H1 (cell line): ENCODE data around the gene ARHGAP15. TPM values are rescaled to one million over a fixed set of nuclear protein-coding genes. Genes with fewer than 3 reads are reported as not detected.

ENCODE experiments used
- CTCF ChIA-PET: fragments of 300-600 bp; sonication (Branson Sonifier 250); formaldehyde crosslinking; loops from one replicate; lab custom pipeline; 2021; ENCODE audit not compliant: partially characterized antibody; lab: Charles Lee
- POLR2A ChIA-PET: fragments of 300-600 bp; sonication (Branson Sonifier 250); formaldehyde crosslinking; loops from one replicate; lab custom pipeline; 2021; ENCODE audit warnings: inconsistent platforms; ENCODE audit not compliant: partially characterized antibody; lab: Charles Lee
- DNase-seq, 2 experiments: peaks; one replicate each; pipeline versions ENCODE4 v3.0.0 to v3.0.0-alpha.2; 2010 to 2022; ENCODE audit warnings: low spot score in 2 of 2, low read depth in 1 of 2, mixed read lengths in 1 of 2
- FAIRE-seq: peaks from 2 replicates; lab custom pipeline; 2011; peaks lifted over from hg19 to GRCh38; lab: Jason Lieb, UNC
- H2AFZ ChIP-seq: 2 replicates; pipeline ENCODE4 v1.8.1; 2012; ENCODE audit warnings: low read length, inconsistent platforms
- H2AK5ac ChIP-seq: 2 replicates; pipeline ENCODE4 v1.6.1; 2013; ENCODE audit warnings: low read depth, low read length
- H2BK120ac ChIP-seq: replicated peaks from 2 replicates; pipeline ENCODE3; 2013; ENCODE audit warnings: low read depth, low read length, inconsistent platforms
- H2BK12ac ChIP-seq: 2 replicates; pipeline ENCODE4 v1.6.1; 2013; ENCODE audit warnings: low read depth, low read length
- H2BK15ac ChIP-seq: 2 replicates; pipeline ENCODE4 v1.6.1; 2013; ENCODE audit warnings: low read length
- H2BK20ac ChIP-seq: 2 replicates; pipeline ENCODE4 v1.6.1; 2013; ENCODE audit warnings: low read length
- H2BK5ac ChIP-seq: 2 replicates; pipeline ENCODE4 v1.6.1; 2013; ENCODE audit warnings: low read depth, low read length
- H3K14ac ChIP-seq: 2 replicates; pipeline ENCODE4 v1.6.1; 2013; ENCODE audit warnings: inconsistent platforms; ENCODE audit not compliant: insufficient read length
- H3K18ac ChIP-seq: 2 replicates; pipeline ENCODE4 v1.6.1; 2013; ENCODE audit warnings: low read length; ENCODE audit errors: extremely low read depth
- H3K23ac ChIP-seq: 2 replicates; pipeline ENCODE4 v1.6.1; 2013; ENCODE audit warnings: inconsistent platforms; ENCODE audit not compliant: insufficient read length
- H3K23me2 ChIP-seq: 2 replicates; pipeline ENCODE4 v1.6.1; 2013; ENCODE audit warnings: low read depth, low read length
- H3K27ac ChIP-seq: 2 replicates; pipeline ENCODE4 v1.6.1; 2011; ENCODE audit warnings: low read depth, low read length, inconsistent platforms
- H3K27me3 ChIP-seq, 4 experiments: replicated peaks in 1 of 4; 1 replicate in 1 of 4; 2 replicates in 3 of 4; pipeline versions ENCODE4 v1.6.1 to v1.8.1; 2011 to 2013; ENCODE audit warnings: low read length in 3 of 4, mild to moderate bottlenecking in 3 of 4, inconsistent platforms in 2 of 4, mixed read lengths in 2 of 4, moderate library complexity in 1 of 4; ENCODE audit not compliant: control insufficient read depth in 3 of 4, insufficient read depth in 3 of 4; ENCODE audit errors: extremely low read depth in 1 of 4
- H3K36me3 ChIP-seq, 4 experiments: 2 replicates each; pipeline versions ENCODE4 v1.6.1 to v1.8.1; 2011 to 2013; ENCODE audit warnings: mild to moderate bottlenecking in 4 of 4, low read length in 3 of 4, moderate library complexity in 2 of 4, control low read depth in 1 of 4, inconsistent platforms in 1 of 4; ENCODE audit not compliant: insufficient read depth in 4 of 4, control insufficient read depth in 2 of 4
- H3K4ac ChIP-seq: replicated peaks from 2 replicates; pipeline ENCODE3; 2013; ENCODE audit warnings: low read length, low read depth, mixed read lengths, inconsistent platforms; ENCODE audit not compliant: insufficient read length
- H3K4me1 ChIP-seq, 4 experiments: replicated peaks in 1 of 4; 1 replicate in 1 of 4; 2 replicates in 3 of 4; pipeline versions ENCODE4 v1.6.1 to v1.8.1; 2011 to 2013; ENCODE audit warnings: low read length in 3 of 4, inconsistent platforms in 2 of 4, mixed read lengths in 1 of 4; ENCODE audit not compliant: insufficient read depth in 4 of 4, control insufficient read depth in 3 of 4
- H3K4me2 ChIP-seq, 2 experiments: 2 replicates each; pipeline versions ENCODE4 v1.6.1 to v1.8.1; 2011 to 2013; ENCODE audit warnings: low read depth in 2 of 2, low read length in 2 of 2, control low read depth in 1 of 2, inconsistent platforms in 1 of 2, mild to moderate bottlenecking in 1 of 2; ENCODE audit not compliant: insufficient read depth in 1 of 2
- H3K4me3 ChIP-seq, 4 experiments: fragments of 200-600, 300-600 bp in 1 of 4; sonication (generic), shearing (Covaris generic), sonication (Bioruptor Twin) in 1 of 4; 2 replicates each; pipeline versions ENCODE4 v1.5.1 to v1.8.1; 2011 to 2016; ENCODE audit warnings: low read length in 4 of 4, low read depth in 3 of 4, control low read depth in 2 of 4, inconsistent platforms in 2 of 4, mild to moderate bottlenecking in 2 of 4, mixed read lengths in 1 of 4, moderate library complexity in 1 of 4; ENCODE audit not compliant: insufficient read depth in 2 of 4; ENCODE audit errors: extremely low read depth in 1 of 4
- H3K56ac ChIP-seq: replicated peaks from 2 replicates; pipeline ENCODE3; 2013; ENCODE audit warnings: low read depth, mild to moderate bottlenecking, mixed read lengths, low read length, inconsistent platforms; ENCODE audit not compliant: insufficient read length
- H3K79me1 ChIP-seq: 2 replicates; pipeline ENCODE4 v1.6.1; 2013; ENCODE audit warnings: low read depth, low read length, control low read depth
- H3K79me2 ChIP-seq, 2 experiments: 2 replicates each; pipeline versions ENCODE4 v1.6.1 to v1.8.1; 2012 to 2013; ENCODE audit warnings: low read length in 2 of 2, mild to moderate bottlenecking in 2 of 2, inconsistent platforms in 1 of 2; ENCODE audit not compliant: insufficient read depth in 2 of 2, control insufficient read depth in 1 of 2
- H3K9ac ChIP-seq, 4 experiments: replicated peaks in 1 of 4; 1 replicate in 1 of 4; 2 replicates in 3 of 4; pipeline versions ENCODE4 v1.6.1 to v1.8.1; 2011 to 2013; ENCODE audit warnings: low read depth in 3 of 4, low read length in 3 of 4, control low read depth in 2 of 4, mild to moderate bottlenecking in 2 of 4, moderate library complexity in 2 of 4, inconsistent platforms in 1 of 4; ENCODE audit errors: extremely low read depth in 1 of 4
- H3K9me3 ChIP-seq, 2 experiments: 2 replicates each; pipeline versions ENCODE4 v1.6.1 to v1.8.1; 2012 to 2013; ENCODE audit warnings: mild to moderate bottlenecking in 2 of 2, moderate library complexity in 2 of 2, control low read depth in 1 of 2, inconsistent platforms in 1 of 2, low read depth in 1 of 2, low read length in 1 of 2, mixed read lengths in 1 of 2; ENCODE audit not compliant: insufficient read depth in 2 of 2
- H4K20me1 ChIP-seq, 2 experiments: replicated peaks in 1 of 2; 2 replicates each; pipeline versions ENCODE3 to v1.8.1; 2011 to 2013; ENCODE audit warnings: inconsistent platforms in 2 of 2, low read length in 2 of 2, mild to moderate bottlenecking in 1 of 2; ENCODE audit not compliant: insufficient read depth in 2 of 2, control insufficient read depth in 1 of 2
- H4K5ac ChIP-seq: 2 replicates; pipeline ENCODE4 v1.6.1; 2013; ENCODE audit warnings: low read length, low read depth, mixed read lengths, inconsistent platforms; ENCODE audit not compliant: insufficient read length
- H4K8ac ChIP-seq: 2 replicates; pipeline ENCODE4 v1.8.0; 2013; ENCODE audit warnings: mild to moderate bottlenecking, moderate library complexity, low read length, inconsistent platforms; ENCODE audit not compliant: insufficient read depth; ENCODE audit errors: extremely low read depth
- H4K91ac ChIP-seq: replicated peaks from 2 replicates; pipeline ENCODE3; 2013; ENCODE audit warnings: low read length, mixed read lengths, inconsistent platforms; ENCODE audit not compliant: insufficient read length
- BCL11A ChIP-seq, 2 experiments: IDR thresholded peaks; one replicate each; pipeline ENCODE4 v1.6.1; 2011; ENCODE audit warnings: low read depth in 2 of 2, low read length in 2 of 2, mild to moderate bottlenecking in 2 of 2
- CEBPB ChIP-seq: IDR thresholded peaks from 2 replicates; pipeline ENCODE4 v1.6.1; 2012; ENCODE audit warnings: low read depth, low read length
- NRF1 ChIP-seq: IDR thresholded peaks from 2 replicates; pipeline ENCODE4 v1.6.1; 2011; ENCODE audit warnings: mild to moderate bottlenecking, low read depth, low read length, improper control_type of control experiment
- POU5F1 ChIP-seq: IDR thresholded peaks from 2 replicates; pipeline ENCODE4 v1.6.1; 2011; ENCODE audit warnings: low read depth, mild to moderate bottlenecking, low read length, moderate library complexity
- RXRA ChIP-seq: IDR thresholded peaks from 2 replicates; pipeline ENCODE4 v1.6.1; 2011; ENCODE audit warnings: low read depth, mild to moderate bottlenecking, low read length, moderate library complexity; ENCODE audit not compliant: insufficient read depth
- SIN3A ChIP-seq, 2 experiments: IDR thresholded peaks in 1 of 2; conservative IDR thresholded peaks in 1 of 2; 2 replicates each; pipeline ENCODE4 v1.6.1; 2011 to 2012; ENCODE audit warnings: low read length in 2 of 2, improper control_type of control experiment in 1 of 2, low read depth in 1 of 2, mild to moderate bottlenecking in 1 of 2
- SIRT6 ChIP-seq: IDR thresholded peaks from one replicate; pipeline ENCODE4 v1.7.1; 2012; ENCODE audit warnings: low read length, inconsistent platforms
- SRF ChIP-seq: IDR thresholded peaks from 2 replicates; pipeline ENCODE4 v1.6.1; 2011; ENCODE audit warnings: mild to moderate bottlenecking, low read depth, low read length, moderate library complexity
- WGBS, 2 experiments: shearing (Covaris generic) in 1 of 2; methylation state at CpG; one replicate each; pipeline versions ENCODE4 v1.1.6 to v1.1.7; 2013 to 2015; ENCODE audit warnings: low lambda C conversion rate in 2 of 2, mixed read lengths in 2 of 2, inconsistent platforms in 1 of 2, low coverage in 1 of 2, missing lambda C conversion rate in 1 of 2; ENCODE audit not compliant: insufficient replicate concordance in 2 of 2, insufficient coverage in 1 of 2, insufficient read length in 1 of 2; ENCODE audit errors: extremely low coverage in 1 of 2, missing lambda C conversion rate in 1 of 2; 5-methylcytosine and 5-hydroxymethylcytosine counted together
- polyA plus RNA-seq, 7 experiments: library from polyadenylated mRNA; depleted of rRNA in 3 of 7; stranded (reverse) in 5 of 7; unstranded in 2 of 7; fragments of >200 nt in 5 of 7; fragments of 200-250 nt in 2 of 7; gene quantifications; 1 replicate in 5 of 7; 2 replicates in 1 of 7; 4 replicates in 1 of 7; pipeline versions ENCODE4 v1.2.1 to v1.2.3, GENCODE V29; 2011 to 2013; ENCODE audit warnings: missing spikeins in 2 of 7, mixed read lengths in 2 of 7
- total RNA-seq: library from RNA; stranded (reverse); fragmentation: NEBNext Ultra II Directional; extraction: Animal tissue kit (Norgen Biotek cat#: 25700); gene quantifications from 2 replicates; pipeline ENCODE4 v1.2.1, GENCODE V29; 2021

Gene ARHGAP15
- total and polyA plus RNA-seq, 2 of the 8 experiments (the other 6 are each of a cell fraction or from before 2014, with no cell fraction given), result not detected

GRCh38 chr2:143162997-143163396 is 33.8 kb downstream of the ARHGAP15 start:
- no peaks in the 10 kb centered on the region for H3K36me3 ChIP-seq
- no peaks in the 10 kb centered on the region for H3K79me2 ChIP-seq
- H3K27ac ChIP-seq, result no peak overlapping the region
- H2BK5ac ChIP-seq, result no peak overlapping the region
- H2AFZ ChIP-seq, result no peak overlapping the region
- H3K14ac ChIP-seq, result no peak overlapping the region
- H3K23me2 ChIP-seq, result no peaks in the 10 kb centered on the region
- H4K8ac ChIP-seq, result no peak overlapping the region
- H2BK120ac ChIP-seq, result no peak overlapping the region
- H3K9me3 ChIP-seq, result no peaks in the 10 kb centered on the region
- POLR2A ChIA-PET, result no interaction called here
- no peak overlapping the region for H4K91ac ChIP-seq
- no peaks in the 10 kb centered on the region for H3K4me1 ChIP-seq
- no peak overlapping the region for H3K9ac ChIP-seq
- H2BK20ac ChIP-seq, result no peak overlapping the region
- CTCF ChIA-PET, result interaction anchor here (0.9 to 8.9 kb wide), 22 partner anchors 9 to 1128 kb away, joined by 3 to 164 read pairs (median 9); no protein-coding TSS in a partner anchor
- no peak for DNase-seq
- no peaks in the 10 kb centered on the region for H3K27me3 ChIP-seq
- no peak overlapping the region for H3K18ac ChIP-seq
- no peak overlapping the region for H3K56ac ChIP-seq
- H2BK15ac ChIP-seq, result no peak overlapping the region
- no peak overlapping the region for H3K4ac ChIP-seq
- H3K79me1 ChIP-seq, result no peaks in the 10 kb centered on the region
- H4K5ac ChIP-seq, result no peak overlapping the region
- FAIRE-seq, result no peak
- no peak overlapping the region for H3K4me2 ChIP-seq
- no peaks in the 10 kb centered on the region for H4K20me1 ChIP-seq
- H3K4me3 ChIP-seq, result no peak overlapping the region
- no peak overlapping the region for H2BK12ac ChIP-seq
- H2AK5ac ChIP-seq, result no peak overlapping the region
- 100% methylated on average over 1 of the region's 1 CpG; no CpG with 5 or more reads in 1 of the 2 experiments for WGBS, 2 experiments
- TF ChIP-seq BCL11A (IDR thresholded peaks at IDR 0.05; ENCODE audit: low read depth in 2 of 2, low read length in 2 of 2) (no peak), NRF1 (no peak), SIRT6 (no peak), CEBPB (no peak), POU5F1 (no peak), SIN3A (conservative IDR thresholded peaks at IDR 0.05 in 1 of 2, IDR thresholded peaks at IDR 0.05 in 1 of 2; ENCODE audit: low read depth in 1 of 2, low read length in 2 of 2) (no peak), RXRA (no peak), SRF (no peak)
- H3K23ac ChIP-seq, result no peak overlapping the region
